Smooth muscle cell (in vitro differentiated cells): ENCODE data around the gene DUOX1. TPM values are rescaled to one million over a fixed set of nuclear protein-coding genes. Genes with fewer than 3 reads are reported as not detected.

ENCODE experiments used
- DNase-seq: peaks from one replicate; lab custom pipeline; 2025; ENCODE audit not compliant: unreplicated experiment; lab: John Stamatoyannopoulos, UW
- H2AFZ ChIP-seq: fragments of 200-600 bp; sonication (generic); 2 replicates; pipeline ENCODE4 v1.6.0; 2016; ENCODE audit warnings: antibody characterized with exemption, low read depth, mild to moderate bottlenecking
- H3F3A ChIP-seq: fragments of 200-600 bp; sonication (generic); 2 replicates; pipeline ENCODE4 v1.6.0; 2017; ENCODE audit warnings: antibody characterized with exemption, low read depth
- H3K27ac ChIP-seq: fragments of 200-600 bp; sonication (generic); 2 replicates; pipeline ENCODE4 v1.5.1; 2016; ENCODE audit warnings: low read depth, mild to moderate bottlenecking
- H3K27me3 ChIP-seq: fragments of 200-600 bp; sonication (generic); 2 replicates; pipeline ENCODE4 v1.6.1; 2016; ENCODE audit warnings: low read depth, mild to moderate bottlenecking
- H3K36me3 ChIP-seq: fragments of 200-600 bp; sonication (generic); 2 replicates; pipeline ENCODE4 v1.5.1; 2016; ENCODE audit warnings: low read depth
- H3K4me1 ChIP-seq: fragments of 200-600 bp; sonication (generic); 2 replicates; pipeline ENCODE4 v1.5.1; 2016; ENCODE audit warnings: low read depth
- H3K4me2 ChIP-seq: fragments of 200-600 bp; sonication (generic); 2 replicates; pipeline ENCODE4 v1.6.0; 2016; ENCODE audit warnings: mild to moderate bottlenecking
- H3K4me3 ChIP-seq: fragments of 200-600 bp; sonication (generic); 2 replicates; pipeline ENCODE4 v1.5.1; 2016; ENCODE audit warnings: mild to moderate bottlenecking
- H3K79me2 ChIP-seq: fragments of 200-600 bp; sonication (generic); 2 replicates; pipeline ENCODE4 v1.6.0; 2016; ENCODE audit warnings: low read depth, mild to moderate bottlenecking
- H3K9ac ChIP-seq: fragments of 200-600 bp; sonication (generic); 2 replicates; pipeline ENCODE4 v1.6.0; 2016; ENCODE audit warnings: low read depth
- H3K9me3 ChIP-seq: fragments of 200-600 bp; sonication (generic); replicated peaks from 2 replicates; pipeline ENCODE4 v1.5.1; 2016; ENCODE audit warnings: low read depth
- H4K20me1 ChIP-seq: fragments of 200-600 bp; sonication (generic); 2 replicates; pipeline ENCODE4 v1.6.0; 2016; ENCODE audit warnings: low read depth
- WGBS: methylation state at CpG from one replicate; pipeline ENCODE4 v1.1.7; 2016; ENCODE audit warnings: low lambda C conversion rate; 5-methylcytosine and 5-hydroxymethylcytosine counted together
- polyA plus RNA-seq: library from polyadenylated mRNA; unstranded; fragments of >200 nt; fragmentation: Nextera tagmentation; extraction: Ambion mirVana; gene quantifications from 2 replicates; pipeline ENCODE4 v1.2.1, GENCODE V29; 2016
- total RNA-seq: library from RNA; depleted of rRNA; stranded (reverse); fragments of >200 nt; gene quantifications from 2 replicates; pipeline ENCODE4 v1.2.3, GENCODE V29; 2014
- TF ChIP-seq, protein P1 (sequence below): fragments of 200-600 bp; sonication (generic); IDR thresholded peaks from 2 replicates; pipeline ENCODE4 v1.5.1; 2017; ENCODE audit warnings: borderline replicate concordance, mild to moderate bottlenecking, antibody characterized with exemption; ENCODE audit not compliant: insufficient read depth, poor library complexity, severe bottlenecking

Gene DUOX1
- total and polyA plus RNA-seq, 2 experiments from 2014 or later: 4.4 to 5.8 TPM

DNA sequence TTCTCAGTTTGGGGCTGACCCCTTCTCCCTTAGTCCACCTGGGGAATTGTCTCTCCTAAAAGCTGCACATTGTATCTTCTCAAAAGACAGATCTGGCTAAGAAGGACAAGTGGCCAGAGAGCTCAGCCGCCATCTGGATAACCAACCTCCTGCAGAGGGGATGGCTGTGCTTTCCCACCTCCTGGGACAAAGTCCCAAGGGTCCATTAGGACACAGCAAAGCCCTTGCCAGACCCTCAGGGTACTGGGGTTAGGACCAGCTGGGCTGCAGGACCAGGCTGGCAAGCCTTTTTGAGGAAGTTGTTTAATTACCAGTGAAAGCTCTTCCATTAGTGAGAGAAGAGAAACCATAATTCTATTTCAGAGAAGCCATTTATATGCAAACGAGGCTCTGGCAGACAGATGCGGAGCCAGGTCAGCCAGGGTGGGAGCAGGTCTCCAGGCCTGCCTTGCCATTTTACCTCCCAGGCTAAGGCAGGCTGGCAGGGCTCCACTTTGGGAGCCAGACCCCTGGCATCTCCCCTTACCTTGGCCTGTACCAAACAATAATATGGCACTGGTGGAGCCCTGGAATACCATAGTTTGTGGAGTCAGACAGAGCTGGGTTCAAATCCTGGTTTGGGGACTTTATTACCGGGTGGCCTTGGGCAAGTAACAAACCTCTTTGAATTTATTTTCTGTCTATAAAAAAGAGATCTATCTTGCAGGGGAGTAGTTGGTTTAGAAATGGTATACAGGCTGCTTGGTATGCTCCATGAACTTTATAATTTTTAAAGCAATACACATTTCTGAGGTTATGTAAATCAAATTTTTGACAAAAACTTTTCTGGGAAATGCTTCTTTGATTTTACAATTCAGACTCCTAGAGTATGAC is 40.0 kb downstream of the DUOX1 start:
- DNase-seq: no peak
- H3K9ac ChIP-seq: no peak overlapping the region
- H2AFZ ChIP-seq: no peak overlapping the region
- H4K20me1 ChIP-seq: no peaks in the 10 kb centered on the region
- H3K9me3 ChIP-seq: no peaks in the 10 kb centered on the region
- H3K4me2 ChIP-seq: no peak overlapping the region
- H3K79me2 ChIP-seq: no peaks in the 10 kb centered on the region
- no peaks in the 10 kb centered on the region for H3K36me3 ChIP-seq
- H3K4me1 ChIP-seq: peaks cover 4% of the 10 kb centered on the region
- H3K27ac ChIP-seq: no peak overlapping the region
- peaks cover 11% of the 10 kb centered on the region for H3F3A ChIP-seq
- H3K4me3 ChIP-seq: no peak overlapping the region
- H3K27me3 ChIP-seq: no peaks in the 10 kb centered on the region
- TF ChIP-seq, protein P1, sequence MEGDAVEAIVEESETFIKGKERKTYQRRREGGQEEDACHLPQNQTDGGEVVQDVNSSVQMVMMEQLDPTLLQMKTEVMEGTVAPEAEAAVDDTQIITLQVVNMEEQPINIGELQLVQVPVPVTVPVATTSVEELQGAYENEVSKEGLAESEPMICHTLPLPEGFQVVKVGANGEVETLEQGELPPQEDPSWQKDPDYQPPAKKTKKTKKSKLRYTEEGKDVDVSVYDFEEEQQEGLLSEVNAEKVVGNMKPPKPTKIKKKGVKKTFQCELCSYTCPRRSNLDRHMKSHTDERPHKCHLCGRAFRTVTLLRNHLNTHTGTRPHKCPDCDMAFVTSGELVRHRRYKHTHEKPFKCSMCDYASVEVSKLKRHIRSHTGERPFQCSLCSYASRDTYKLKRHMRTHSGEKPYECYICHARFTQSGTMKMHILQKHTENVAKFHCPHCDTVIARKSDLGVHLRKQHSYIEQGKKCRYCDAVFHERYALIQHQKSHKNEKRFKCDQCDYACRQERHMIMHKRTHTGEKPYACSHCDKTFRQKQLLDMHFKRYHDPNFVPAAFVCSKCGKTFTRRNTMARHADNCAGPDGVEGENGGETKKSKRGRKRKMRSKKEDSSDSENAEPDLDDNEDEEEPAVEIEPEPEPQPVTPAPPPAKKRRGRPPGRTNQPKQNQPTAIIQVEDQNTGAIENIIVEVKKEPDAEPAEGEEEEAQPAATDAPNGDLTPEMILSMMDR: no peak
- WGBS: 78% methylated on average over 4 of the region's 4 CpGs

DNA sequence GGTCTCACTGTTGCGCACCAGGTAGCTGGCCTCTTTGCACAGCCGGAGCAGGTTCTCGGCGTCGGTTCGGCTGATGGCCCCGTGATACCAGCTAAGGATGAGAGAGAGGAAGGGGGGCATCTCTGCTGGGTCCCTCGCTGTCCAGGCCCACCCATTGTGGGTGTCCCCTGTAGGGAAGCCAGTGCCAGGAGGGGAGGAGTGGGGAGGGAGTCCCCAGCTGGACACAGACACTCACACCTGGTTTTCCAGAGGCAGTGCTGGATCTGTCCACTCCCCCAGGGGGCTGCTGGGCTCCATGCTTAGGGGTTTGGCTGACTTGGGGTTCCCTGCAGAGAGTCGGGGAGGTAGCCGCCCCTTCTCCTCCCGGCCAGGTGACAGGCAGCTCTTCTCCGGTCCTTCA is 42.1 kb downstream of the DUOX1 start:
- no peak overlapping the region for H3K27ac ChIP-seq
- no peaks in the 10 kb centered on the region for H3K36me3 ChIP-seq
- no peak overlapping the region for H2AFZ ChIP-seq
- WGBS: 98% methylated on average over 12 of the region's 12 CpGs
- no peak overlapping the region for H3K4me2 ChIP-seq
- H3K79me2 ChIP-seq: no peaks in the 10 kb centered on the region
- H3K9me3 ChIP-seq: no peaks in the 10 kb centered on the region
- H3K9ac ChIP-seq: no peak overlapping the region
- H4K20me1 ChIP-seq: no peaks in the 10 kb centered on the region
- TF ChIP-seq, protein P1: no peak
- no peaks in the 10 kb centered on the region for H3K4me1 ChIP-seq
- no peak overlapping the region for H3K4me3 ChIP-seq
- DNase-seq: no peak
- no peaks in the 10 kb centered on the region for H3K27me3 ChIP-seq
- peaks cover 3% of the 10 kb centered on the region for H3F3A ChIP-seq

DNA sequence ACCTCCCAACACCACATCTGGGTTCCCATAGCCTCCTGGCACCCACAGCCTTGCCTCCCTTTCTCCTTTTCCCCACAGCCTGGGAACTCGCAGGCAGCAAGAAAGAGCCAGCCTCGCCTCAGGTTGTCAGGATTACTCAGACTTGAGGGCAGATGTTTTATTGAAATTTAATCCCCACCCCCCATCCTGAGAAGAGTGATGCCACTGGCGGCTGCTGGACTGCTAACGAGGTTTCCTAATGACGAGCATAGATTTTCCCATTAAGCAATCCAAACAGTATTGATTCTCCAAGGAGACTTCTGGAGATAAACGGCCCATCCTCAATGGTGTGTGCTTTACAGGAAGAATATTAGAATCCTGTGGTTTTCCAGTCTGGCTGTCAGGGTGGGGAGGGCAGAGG is 44.3 kb downstream of the DUOX1 start:
- Histone ChIP-seq H3K9me3 (no peaks in the 10 kb centered on the region), H3K79me2 (no peaks in the 10 kb centered on the region), H3K4me2 (no peak overlapping the region), H4K20me1 (peaks cover 6% of the 10 kb centered on the region), H2AFZ (no peak overlapping the region), H3K27me3 (no peaks in the 10 kb centered on the region), H3K4me1 (no peaks in the 10 kb centered on the region), H3F3A (no peaks in the 10 kb centered on the region), H3K27ac (no peak overlapping the region), H3K36me3 (no peaks in the 10 kb centered on the region), H3K4me3 (no peak overlapping the region), H3K9ac (no peak overlapping the region)
- TF ChIP-seq, protein P1: no peak
- WGBS: 95% methylated on average over 6 of the region's 6 CpGs
- no peak for DNase-seq

DNA sequence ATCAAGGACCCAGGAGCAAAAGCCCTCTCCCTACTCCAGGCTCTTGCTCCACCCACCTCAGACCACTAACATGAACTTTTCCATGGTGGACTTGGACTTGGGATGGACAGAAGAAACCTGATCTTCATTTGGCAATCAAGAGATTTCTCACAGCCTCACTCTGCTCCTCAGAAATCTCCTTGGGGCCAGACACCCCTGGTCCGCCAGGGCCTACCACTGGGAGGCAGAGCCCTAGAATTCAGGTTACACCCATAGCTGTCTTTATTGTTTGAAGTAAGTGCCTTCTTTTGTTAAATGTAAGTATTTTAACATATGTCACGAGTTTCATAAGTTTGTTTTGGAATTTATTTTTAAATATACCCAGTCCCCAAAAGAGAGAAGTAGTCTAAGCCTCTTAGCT is 44.8 kb downstream of the DUOX1 start:
- H3K27me3 ChIP-seq: no peaks in the 10 kb centered on the region
- H3K9ac ChIP-seq: no peak overlapping the region
- peaks cover 11% of the 10 kb centered on the region for H4K20me1 ChIP-seq
- H3K4me3 ChIP-seq: no peak overlapping the region
- no peak for DNase-seq
- H3K4me1 ChIP-seq: no peaks in the 10 kb centered on the region
- H3K4me2 ChIP-seq: no peak overlapping the region
- H3K79me2 ChIP-seq: no peaks in the 10 kb centered on the region
- no peaks in the 10 kb centered on the region for H3K9me3 ChIP-seq
- no peaks in the 10 kb centered on the region for H3F3A ChIP-seq
- WGBS: 100% methylated on average over 2 of the region's 2 CpGs
- H2AFZ ChIP-seq: no peak overlapping the region
- H3K27ac ChIP-seq: no peak overlapping the region
- no peaks in the 10 kb centered on the region for H3K36me3 ChIP-seq
- TF ChIP-seq, protein P1: no peak
